ENCODE results near the gene P2RX1.

- TF ChIP-seq ZC3H11A (IDR thresholded peaks at IDR 0.05) (no peak), CTCF (IDR thresholded peaks at IDR 0.05) (no peak), GATA3 (IDR thresholded peaks at IDR 0.05; ENCODE audit: borderline replicate concordance) (no peak), BHLHE40 (IDR thresholded peaks at IDR 0.05; ENCODE audit: low read depth, low read length) (no peak), NPAS2 (CRISPR knock-in tag; IDR thresholded peaks at IDR 0.05; ENCODE audit: borderline replicate concordance) (no peak), SREBF2 (IDR thresholded peaks at IDR 0.05) (no peak), CHD4 (IDR thresholded peaks at IDR 0.05; ENCODE audit: borderline replicate concordance) (no peak), TFCP2L1 (CRISPR knock-in tag; IDR thresholded peaks at IDR 0.05) (no peak), REST (IDR thresholded peaks at IDR 0.05) (no peak), MAX (IDR thresholded peaks at IDR 0.05) (no peak), CEBPB (IDR thresholded peaks at IDR 0.05) (no peak), KDM1A (IDR thresholded peaks at IDR 0.05; ENCODE audit: low read depth) (no peak)
Measured at GRCh38 chr17:3944485-3945388, 28.5 kb upstream of the P2RX1 start.
